WI38 (cell line): ENCODE measurements around the gene EIF1AY.

ENCODE experiments used
- H3K4me3 ChIP-seq: 2 replicates; pipeline ENCODE4 v1.5.1; 2011; ENCODE audit warnings: low read depth, mild to moderate bottlenecking, control low read depth, low read length
- TF ChIP-seq, protein P1 (sequence below): IDR thresholded peaks from 2 replicates; pipeline ENCODE4 v1.5.1; 2012; ENCODE audit warnings: low read depth, mild to moderate bottlenecking, control low read depth, low read length

EIF1AY gene, protein sequence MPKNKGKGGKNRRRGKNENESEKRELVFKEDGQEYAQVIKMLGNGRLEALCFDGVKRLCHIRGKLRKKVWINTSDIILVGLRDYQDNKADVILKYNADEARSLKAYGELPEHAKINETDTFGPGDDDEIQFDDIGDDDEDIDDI

DNA sequence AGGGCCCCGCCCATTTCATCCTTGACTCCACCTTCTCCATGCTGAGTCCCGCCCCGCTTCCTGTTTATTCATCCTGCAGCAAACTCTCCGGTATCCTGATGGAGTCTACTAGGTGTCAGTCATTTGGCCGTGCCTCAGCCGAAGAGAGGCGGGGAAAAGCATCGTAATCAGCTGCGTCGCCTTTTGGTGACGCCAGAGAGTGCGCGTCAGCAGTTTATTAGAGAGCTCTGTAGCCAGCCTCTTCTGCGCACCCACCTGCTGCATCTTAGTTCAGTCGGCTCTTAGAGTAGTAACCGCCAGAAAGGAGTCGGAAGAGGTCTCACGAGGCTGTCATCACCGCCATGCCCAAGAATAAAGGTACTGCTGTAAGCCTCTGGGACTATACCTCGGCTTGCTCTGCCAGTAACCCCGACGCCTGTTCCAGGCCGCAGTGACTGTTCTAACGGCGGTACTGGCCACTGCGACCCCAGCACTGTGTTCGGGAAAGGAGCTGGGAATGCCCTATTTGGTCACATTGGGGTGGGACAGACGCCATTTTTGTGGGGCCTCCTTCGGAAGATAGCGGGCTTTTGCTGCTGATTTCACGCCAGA lies at the start of gene EIF1AY:
Gene EIF1AY (plus strand): TSS at position 246 of the 591 bp plus-strand sequence. CDS start 96 bp downstream, at position 342.
- H3K4me3 ChIP-seq: no peak within 1 kb of the TSS
- TF ChIP-seq, protein P1, sequence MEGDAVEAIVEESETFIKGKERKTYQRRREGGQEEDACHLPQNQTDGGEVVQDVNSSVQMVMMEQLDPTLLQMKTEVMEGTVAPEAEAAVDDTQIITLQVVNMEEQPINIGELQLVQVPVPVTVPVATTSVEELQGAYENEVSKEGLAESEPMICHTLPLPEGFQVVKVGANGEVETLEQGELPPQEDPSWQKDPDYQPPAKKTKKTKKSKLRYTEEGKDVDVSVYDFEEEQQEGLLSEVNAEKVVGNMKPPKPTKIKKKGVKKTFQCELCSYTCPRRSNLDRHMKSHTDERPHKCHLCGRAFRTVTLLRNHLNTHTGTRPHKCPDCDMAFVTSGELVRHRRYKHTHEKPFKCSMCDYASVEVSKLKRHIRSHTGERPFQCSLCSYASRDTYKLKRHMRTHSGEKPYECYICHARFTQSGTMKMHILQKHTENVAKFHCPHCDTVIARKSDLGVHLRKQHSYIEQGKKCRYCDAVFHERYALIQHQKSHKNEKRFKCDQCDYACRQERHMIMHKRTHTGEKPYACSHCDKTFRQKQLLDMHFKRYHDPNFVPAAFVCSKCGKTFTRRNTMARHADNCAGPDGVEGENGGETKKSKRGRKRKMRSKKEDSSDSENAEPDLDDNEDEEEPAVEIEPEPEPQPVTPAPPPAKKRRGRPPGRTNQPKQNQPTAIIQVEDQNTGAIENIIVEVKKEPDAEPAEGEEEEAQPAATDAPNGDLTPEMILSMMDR: no peak

DNA sequence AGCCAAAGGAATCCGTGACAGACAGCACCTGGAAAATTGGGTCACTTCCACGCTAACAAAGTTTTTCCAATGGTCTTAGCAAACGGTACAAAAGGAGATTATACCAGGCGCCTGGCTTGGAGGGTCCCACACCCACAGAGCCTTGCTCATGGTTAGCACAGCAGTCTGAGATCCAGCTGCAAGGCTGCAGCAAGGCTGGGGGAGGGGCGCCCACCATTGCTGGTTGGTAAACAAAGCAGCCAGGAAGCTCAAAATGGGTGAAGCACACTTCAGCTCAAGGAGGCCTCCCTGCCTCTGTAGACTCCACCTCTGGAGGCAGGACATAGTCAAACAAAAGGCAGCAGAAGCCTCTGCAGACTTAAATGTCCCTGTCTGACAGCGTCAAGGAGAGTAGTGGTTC lies 47.1 kb upstream of the EIF1AY start:
- no peak overlapping the region for H3K4me3 ChIP-seq
- TF ChIP-seq, protein P1: no peak

DNA sequence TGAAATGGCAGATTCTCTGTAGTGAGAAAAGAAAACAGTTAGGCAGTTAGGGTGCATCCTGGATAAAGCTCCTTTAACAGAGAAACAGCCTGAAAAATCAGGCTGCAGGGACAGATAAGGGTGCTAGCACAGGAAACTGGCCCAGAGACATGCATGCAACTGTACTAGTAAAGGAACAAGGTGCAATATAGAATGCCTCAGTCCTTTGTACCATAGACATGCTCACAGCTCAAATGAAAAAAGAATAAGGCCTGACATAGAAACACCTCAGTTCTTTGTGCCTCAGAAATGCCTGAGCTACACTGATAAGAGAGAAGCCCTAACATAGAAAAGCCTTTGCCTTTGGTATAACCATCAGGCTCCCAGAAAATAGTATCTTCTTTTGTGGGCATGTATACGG lies 37.4 kb upstream of the EIF1AY start:
- H3K4me3 ChIP-seq: no peak overlapping the region
- TF ChIP-seq, protein P1: no peak

DNA sequence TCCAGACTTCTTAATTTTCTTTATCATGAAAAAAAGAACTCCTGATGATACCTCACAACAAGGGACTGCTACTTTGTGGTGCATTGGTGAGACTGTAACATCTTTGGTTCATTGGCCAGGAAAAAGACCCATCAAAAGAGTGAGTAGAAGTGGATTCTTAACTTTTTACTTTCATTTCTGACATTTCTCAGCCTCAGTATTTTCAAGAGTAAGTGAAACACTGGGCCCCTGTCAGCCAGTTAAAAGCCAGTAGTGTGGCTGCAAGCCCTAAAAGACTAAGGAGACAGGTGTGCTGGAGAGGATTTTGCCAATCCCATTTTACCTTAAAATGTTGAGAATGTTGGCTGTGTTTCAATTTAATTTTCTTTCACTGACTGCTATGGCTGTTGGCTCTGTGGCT lies 36.6 kb upstream of the EIF1AY start:
- TF ChIP-seq, protein P1: no peak

DNA sequence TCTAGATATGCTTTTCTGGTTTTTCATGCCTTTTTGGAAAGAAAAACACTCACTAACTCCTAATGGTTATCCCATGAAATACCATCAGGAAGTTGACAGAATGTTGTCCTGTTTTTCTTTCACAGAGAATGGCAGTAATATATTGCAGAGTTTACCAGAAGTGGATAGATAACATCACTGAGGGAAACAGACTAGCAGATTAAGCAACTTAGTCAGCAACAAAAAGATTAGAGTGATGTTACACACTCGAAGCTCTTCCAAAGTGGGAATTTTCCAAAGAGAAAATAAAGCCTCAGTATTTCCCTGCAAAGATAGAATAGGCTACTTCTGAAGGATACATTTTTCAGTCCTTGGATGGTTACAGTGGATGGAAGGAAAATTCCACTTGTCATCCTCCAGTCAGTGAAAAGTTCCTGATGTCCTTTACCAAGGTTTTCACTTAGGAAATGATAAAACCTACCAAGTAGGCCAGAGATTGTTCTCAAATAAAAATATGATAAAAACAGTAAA lies 31.1 kb upstream of the EIF1AY start:
- TF ChIP-seq, protein P1: no peak
- H3K4me3 ChIP-seq: no peak overlapping the region

More for the DNA sequence above, 36.6 kb upstream of the EIF1AY start:
- no peak overlapping the region for H3K4me3 ChIP-seq

DNA sequence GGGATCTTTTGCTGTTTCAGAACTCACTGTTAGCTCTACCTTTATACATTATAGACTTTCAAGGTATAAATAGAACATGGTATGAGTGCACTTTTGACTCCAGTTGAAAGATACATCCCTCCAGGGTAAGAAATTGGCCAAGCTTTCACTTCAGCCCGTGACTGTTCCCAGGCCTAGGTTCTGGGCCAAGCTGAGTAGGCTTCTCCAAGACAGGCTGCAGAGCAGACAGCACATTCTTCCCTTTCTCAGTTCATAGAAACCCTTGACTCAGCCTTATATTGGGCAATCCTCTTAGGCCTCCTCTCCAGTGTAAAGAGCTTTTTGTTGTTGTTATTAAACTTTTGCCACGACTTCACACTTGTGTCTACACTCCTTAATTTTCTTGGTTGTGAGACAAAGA lies 29.5 kb upstream of the EIF1AY start:
- TF ChIP-seq, protein P1: no peak
- no peak overlapping the region for H3K4me3 ChIP-seq

DNA sequence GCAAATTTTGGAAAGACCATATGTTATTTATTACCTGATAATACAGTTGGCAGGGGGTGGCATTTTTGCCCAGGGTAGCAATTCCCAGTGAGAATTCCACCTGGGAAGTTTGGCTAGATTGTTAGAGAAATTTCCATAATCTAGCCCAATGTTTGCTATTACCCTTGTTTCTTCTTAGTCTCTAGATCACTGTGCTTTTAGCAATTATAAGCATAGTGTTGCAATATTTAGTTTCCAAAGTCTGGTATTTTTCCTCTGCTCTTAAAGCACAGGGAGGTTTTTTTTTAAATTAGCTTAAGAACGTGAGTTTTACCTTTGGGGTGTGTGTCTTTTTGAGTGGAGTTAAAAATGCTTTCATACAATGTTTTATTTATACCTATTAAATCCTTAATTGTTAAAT lies 26.3 kb upstream of the EIF1AY start:
- TF ChIP-seq, protein P1: no peak
- H3K4me3 ChIP-seq: no peak overlapping the region
